Muscle layer of colon (tissue), 2 donors: ENCODE data around the gene TIMM44.

Source experiments
- H3K27ac ChIP-seq: one replicate; pipeline ENCODE4 v1.7.0; 2013; ENCODE audit warnings: low read depth, mild to moderate bottlenecking, low read length, moderate library complexity
- H3K27me3 ChIP-seq, 2 donors: one replicate each; pipeline ENCODE4 v1.7.0; 2013; ENCODE audit warnings: low read length in 2 of 2, mild to moderate bottlenecking in 2 of 2; ENCODE audit not compliant: insufficient read depth in 2 of 2, control insufficient read depth in 1 of 2
- H3K36me3 ChIP-seq: one replicate; pipeline ENCODE4 v1.7.0; 2013; ENCODE audit warnings: mild to moderate bottlenecking, low read length; ENCODE audit not compliant: insufficient read depth
- H3K4me1 ChIP-seq: one replicate; pipeline ENCODE4 v1.7.0; 2013; ENCODE audit warnings: mild to moderate bottlenecking, low read length; ENCODE audit not compliant: insufficient read depth
- H3K4me3 ChIP-seq, 2 donors: one replicate each; pipeline ENCODE4 v1.7.0; 2013; ENCODE audit warnings: low read length in 2 of 2, low read depth in 1 of 2, mild to moderate bottlenecking in 1 of 2, moderate library complexity in 1 of 2
- H3K9ac ChIP-seq: one replicate; pipeline ENCODE4 v1.7.0; 2013; ENCODE audit warnings: low read length
- H3K9me3 ChIP-seq: one replicate; pipeline ENCODE4 v1.7.0; 2013; ENCODE audit warnings: mild to moderate bottlenecking, low read length
- donor health status: abdominal sarcoma.
- donor health status: Adenocarcinoma of cecum.

TIMM44 gene

GRCh38 chr19:7982103-7982502 lies 38.6 kb upstream of the TIMM44 start:
- Histone ChIP-seq H3K27me3 (no peaks in the 10 kb centered on the region), H3K4me3 (no peak overlapping the region), H3K4me1 (peaks cover 12% of the 10 kb centered on the region), H3K9me3 (no peaks in the 10 kb centered on the region), H3K36me3 (peaks cover 64% of the 10 kb centered on the region), H3K9ac (no peak overlapping the region), H3K27ac (no peak overlapping the region)

GRCh38 chr19:7981661-7982060 lies 38.2 kb upstream of the TIMM44 start:
- peaks cover 65% of the 10 kb centered on the region for H3K36me3 ChIP-seq
- no peaks in the 10 kb centered on the region for H3K27me3 ChIP-seq
- no peak overlapping the region for H3K27ac ChIP-seq
- H3K9me3 ChIP-seq, result no peaks in the 10 kb centered on the region
- H3K9ac ChIP-seq, result no peak overlapping the region
- no peak overlapping the region for H3K4me3 ChIP-seq
- H3K4me1 ChIP-seq, result peaks cover 12% of the 10 kb centered on the region

GRCh38 chr19:7981199-7981598 lies 37.7 kb upstream of the TIMM44 start:
- H3K27me3 ChIP-seq, result no peaks in the 10 kb centered on the region
- no peak overlapping the region for H3K9ac ChIP-seq
- H3K4me1 ChIP-seq, result peaks cover 12% of the 10 kb centered on the region
- no peak overlapping the region for H3K27ac ChIP-seq
- H3K9me3 ChIP-seq, result no peaks in the 10 kb centered on the region
- peaks cover 65% of the 10 kb centered on the region for H3K36me3 ChIP-seq
- H3K4me3 ChIP-seq, result no peak overlapping the region

GRCh38 chr19:7980635-7981121 lies 37.2 kb upstream of the TIMM44 start:
- H3K36me3 ChIP-seq, result peaks cover 65% of the 10 kb centered on the region

GRCh38 chr19:7980168-7980567 lies 36.7 kb upstream of the TIMM44 start:
- Histone ChIP-seq H3K27me3 (no peaks in the 10 kb centered on the region), H3K9me3 (no peaks in the 10 kb centered on the region), H3K27ac (no peak overlapping the region), H3K4me3 (no peak overlapping the region), H3K4me1 (peaks cover 12% of the 10 kb centered on the region), H3K9ac (no peak overlapping the region), H3K36me3 (peaks cover 68% of the 10 kb centered on the region)

More at GRCh38 chr19:7980635-7981121, 37.2 kb upstream of the TIMM44 start:
- Histone ChIP-seq H3K27me3 (no peaks in the 10 kb centered on the region), H3K4me3 (no peak overlapping the region), H3K9me3 (no peaks in the 10 kb centered on the region), H3K9ac (no peak overlapping the region), H3K27ac (no peak overlapping the region), H3K4me1 (peaks cover 12% of the 10 kb centered on the region)

DNA sequence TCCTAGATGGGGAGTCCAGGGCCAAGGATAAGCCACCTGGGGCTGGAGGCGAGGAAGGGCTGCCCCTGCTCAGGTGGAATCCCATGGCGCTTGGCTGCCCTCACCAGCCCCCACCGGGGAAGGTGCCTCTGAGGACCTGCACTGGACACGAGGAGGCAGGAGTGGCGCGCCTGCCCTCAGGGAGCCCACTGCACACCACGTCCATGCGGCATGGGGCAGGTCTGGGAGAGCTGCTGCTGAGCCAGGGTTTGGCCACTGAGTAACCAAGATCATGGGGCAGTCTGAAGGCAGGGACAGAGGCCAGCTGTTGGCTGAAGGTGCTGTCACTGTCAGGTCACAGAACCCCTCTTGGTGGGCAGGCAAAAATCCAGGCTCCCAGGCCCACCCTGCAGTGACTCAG lies 36.1 kb upstream of the TIMM44 start:
- peaks cover 68% of the 10 kb centered on the region for H3K36me3 ChIP-seq
- peaks cover 12% of the 10 kb centered on the region for H3K4me1 ChIP-seq
- no peak overlapping the region for H3K9ac ChIP-seq
- H3K27me3 ChIP-seq, result no peaks in the 10 kb centered on the region
- no peak overlapping the region for H3K4me3 ChIP-seq
- H3K27ac ChIP-seq, result no peak overlapping the region
- no peaks in the 10 kb centered on the region for H3K9me3 ChIP-seq

DNA sequence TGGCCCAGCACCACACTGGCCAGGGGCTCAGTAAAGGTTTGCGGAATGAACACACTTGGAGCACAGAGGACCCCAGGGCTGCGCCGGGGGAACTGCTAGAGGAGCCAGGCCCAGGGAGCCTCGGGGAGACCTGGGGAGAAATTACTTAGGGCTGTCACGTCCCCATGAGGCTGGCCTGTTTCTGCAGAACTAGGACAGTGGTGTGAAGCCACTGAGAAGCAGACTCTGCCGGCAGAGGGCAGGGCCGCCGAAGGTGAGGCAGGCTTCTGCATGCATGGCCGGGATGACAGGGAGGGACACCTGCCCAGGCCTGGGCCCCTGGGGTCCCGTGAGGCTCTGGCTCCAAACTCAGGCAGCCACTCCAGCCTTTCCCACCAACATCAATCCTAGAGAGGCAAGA lies 35.5 kb upstream of the TIMM44 start:
- Histone ChIP-seq H3K27me3 (no peaks in the 10 kb centered on the region), H3K4me3 (no peak overlapping the region), H3K9ac (no peak overlapping the region), H3K36me3 (peaks cover 65% of the 10 kb centered on the region), H3K9me3 (no peaks in the 10 kb centered on the region), H3K4me1 (peaks cover 12% of the 10 kb centered on the region), H3K27ac (no peak overlapping the region)

- peaks cover 67% of the 10 kb centered on the region for H3K36me3 ChIP-seq
- H3K9ac ChIP-seq, result no peak overlapping the region
- no peak overlapping the region for H3K27ac ChIP-seq
Measured at GRCh38 chr19:7978179-7978825, 34.8 kb upstream of the TIMM44 start.

GRCh38 chr19:7977723-7978040 lies 34.2 kb upstream of the TIMM44 start:
- no peak overlapping the region for H3K4me3 ChIP-seq
- no peaks in the 10 kb centered on the region for H3K27me3 ChIP-seq
- no peaks in the 10 kb centered on the region for H3K9me3 ChIP-seq
- H3K4me1 ChIP-seq, result peaks cover 12% of the 10 kb centered on the region
- no peak overlapping the region for H3K27ac ChIP-seq
- H3K36me3 ChIP-seq, result peaks cover 61% of the 10 kb centered on the region
- no peak overlapping the region for H3K9ac ChIP-seq

More at GRCh38 chr19:7978179-7978825, 34.8 kb upstream of the TIMM44 start:
- H3K9me3 ChIP-seq, result no peaks in the 10 kb centered on the region
- H3K4me1 ChIP-seq, result peaks cover 12% of the 10 kb centered on the region
- H3K4me3 ChIP-seq, result no peak overlapping the region
- H3K27me3 ChIP-seq, result no peaks in the 10 kb centered on the region

DNA sequence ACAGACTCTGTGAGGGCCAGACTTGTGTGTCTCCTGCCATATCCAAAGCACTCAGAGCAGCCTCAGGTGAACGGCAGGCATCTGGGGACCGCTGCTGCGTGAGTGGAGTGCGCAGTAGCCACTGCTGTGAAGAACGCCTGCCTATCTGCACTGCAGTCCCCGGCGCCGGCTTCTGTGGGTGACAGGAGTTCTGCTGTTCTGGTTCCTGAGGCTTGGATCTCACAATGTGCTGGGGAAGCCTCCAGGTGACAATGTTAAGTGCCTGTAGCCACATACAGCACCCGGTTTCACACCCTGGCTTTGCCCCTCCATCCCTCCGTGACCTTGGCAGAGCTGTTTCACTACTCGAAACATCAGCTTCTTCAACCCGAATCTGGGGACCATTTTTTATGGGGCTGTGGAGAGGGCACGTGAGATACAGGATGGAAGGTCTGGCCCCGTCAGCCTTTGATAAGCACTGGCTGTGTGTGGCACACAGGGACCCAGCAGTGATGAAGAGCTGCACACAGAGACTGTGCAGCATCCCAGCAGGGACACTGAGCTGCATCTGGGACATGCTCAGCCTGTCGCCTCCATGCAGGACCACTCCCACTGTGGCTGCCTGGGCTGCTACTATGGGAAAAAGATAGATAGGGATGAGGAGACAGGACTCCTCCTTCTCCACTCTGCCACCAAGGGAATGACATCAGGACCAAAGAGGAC lies 33.7 kb upstream of the TIMM44 start:
- Histone ChIP-seq H3K9me3 (no peaks in the 10 kb centered on the region), H3K27me3 (no peaks in the 10 kb centered on the region), H3K27ac (no peak overlapping the region), H3K4me1 (peaks cover 12% of the 10 kb centered on the region), H3K4me3 (no peak overlapping the region), H3K36me3 (peaks cover 61% of the 10 kb centered on the region), H3K9ac (no peak overlapping the region)

GRCh38 chr19:7976461-7976860 lies 33.0 kb upstream of the TIMM44 start:
- H3K4me3 ChIP-seq, result no peak overlapping the region
- H3K27me3 ChIP-seq, result no peaks in the 10 kb centered on the region
- peaks cover 63% of the 10 kb centered on the region for H3K36me3 ChIP-seq
- peaks cover 12% of the 10 kb centered on the region for H3K4me1 ChIP-seq
- no peak overlapping the region for H3K27ac ChIP-seq
- H3K9me3 ChIP-seq, result no peaks in the 10 kb centered on the region
- no peak overlapping the region for H3K9ac ChIP-seq

GRCh38 chr19:7975037-7975436 lies 31.6 kb upstream of the TIMM44 start:
- H3K27ac ChIP-seq, result no peak overlapping the region
- no peaks in the 10 kb centered on the region for H3K9me3 ChIP-seq
- peaks cover 52% of the 10 kb centered on the region for H3K36me3 ChIP-seq
- H3K27me3 ChIP-seq, result no peaks in the 10 kb centered on the region
- no peak overlapping the region for H3K4me3 ChIP-seq
- H3K4me1 ChIP-seq, result peaks cover 12% of the 10 kb centered on the region
- no peak overlapping the region for H3K9ac ChIP-seq
